ENCODE results near the gene MTX1.

The MTX1 gene

GRCh38 chr1:155241841-155242264 is 33.4 kb downstream of the MTX1 start:
- TF ChIP-seq CTCF (IDR thresholded peaks at IDR 0.05) = no peak

GRCh38 chr1:155242805-155243358 is 34.4 kb downstream of the MTX1 start:
- no peak for TF ChIP-seq CTCF (IDR thresholded peaks at IDR 0.05)

- no peak for TF ChIP-seq CTCF (IDR thresholded peaks at IDR 0.05)
Observed at GRCh38 chr1:155244368-155245162, 36.1 kb downstream of the MTX1 start.

- TF ChIP-seq CTCF (IDR thresholded peaks at IDR 0.05) = no peak
Observed at GRCh38 chr1:155245163-155245524, 36.6 kb downstream of the MTX1 start.

GRCh38 chr1:155247667-155248553 is 39.4 kb downstream of the MTX1 start:
- no peak for TF ChIP-seq CTCF (IDR thresholded peaks at IDR 0.05)

GRCh38 chr1:155250246-155250632 is 41.7 kb downstream of the MTX1 start:
- TF ChIP-seq CTCF (IDR thresholded peaks at IDR 0.05) = no peak

- TF ChIP-seq CTCF (IDR thresholded peaks at IDR 0.05) = peak; percentile 100
Observed at GRCh38 chr1:155250633-155251449, 42.3 kb downstream of the MTX1 start.

Measured in LNCAP (cell line).